Muscle of arm (tissue), 12 donors: ENCODE data around the gene PLXNA4. TPM values are rescaled to one million over a fixed set of nuclear protein-coding genes. Genes with fewer than 3 reads are reported as not detected.

Source experiments
- DNase-seq: peaks from one replicate; pipeline ENCODE4 v3.0.0-alpha.2; 2013
- polyA plus RNA-seq, 12 donors: library from polyadenylated mRNA; unstranded; fragments of 120-200 nt; gene quantifications; one replicate each; pipeline ENCODE4 v1.2.1, GENCODE V29; 2013; ENCODE audit not compliant: insufficient read length in 12 of 12

Gene PLXNA4
- polyA plus RNA-seq, 12 donors: 1.8 to 8.4 (median 4.5) TPM; not detected in 1

DNA sequence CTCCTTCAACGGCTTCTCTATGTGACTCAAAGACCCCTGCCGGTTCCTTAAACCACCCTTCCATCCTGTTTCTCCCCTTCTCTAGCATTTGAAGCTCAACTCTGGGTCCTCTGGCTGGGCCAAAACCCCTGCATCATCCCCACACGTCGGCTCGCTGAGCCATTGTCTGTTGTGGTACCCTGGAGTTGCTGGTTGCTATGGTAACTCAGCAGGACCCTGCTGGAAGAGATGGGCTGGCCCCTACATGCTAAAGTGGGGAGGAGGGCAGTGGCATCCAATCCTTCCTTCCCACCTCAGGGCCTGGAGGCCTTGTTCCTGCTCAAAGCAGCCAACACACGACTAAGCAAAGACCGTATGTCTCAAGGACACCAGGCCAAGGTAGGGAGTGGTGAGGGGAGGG is 452.5 kb downstream of the PLXNA4 start:
- DNase-seq: no peak

- DNase-seq: no peak
Observed at GRCh38 chr7:132122901-132123300, 453.4 kb downstream of the PLXNA4 start.

DNA sequence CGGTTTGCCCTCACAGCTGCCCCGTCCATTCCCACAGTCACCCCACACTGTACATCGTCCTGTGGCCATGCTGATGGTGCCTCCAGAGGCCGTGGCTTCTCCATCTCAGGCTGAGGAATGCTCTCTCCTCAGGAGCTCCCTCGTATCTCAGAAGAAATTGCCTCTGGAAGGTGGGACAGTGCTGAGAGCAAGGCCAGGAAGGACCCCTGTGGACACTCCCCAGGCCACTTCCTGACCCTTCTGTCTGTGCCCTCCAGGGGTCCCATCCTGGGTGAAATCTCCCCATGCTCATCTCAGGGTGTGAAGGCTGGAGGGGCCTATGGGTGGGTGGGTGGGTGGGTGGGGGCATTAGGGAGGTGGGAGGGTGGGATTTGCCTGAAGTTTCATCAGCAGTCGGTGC is 454.3 kb downstream of the PLXNA4 start:
- no peak for DNase-seq

DNA sequence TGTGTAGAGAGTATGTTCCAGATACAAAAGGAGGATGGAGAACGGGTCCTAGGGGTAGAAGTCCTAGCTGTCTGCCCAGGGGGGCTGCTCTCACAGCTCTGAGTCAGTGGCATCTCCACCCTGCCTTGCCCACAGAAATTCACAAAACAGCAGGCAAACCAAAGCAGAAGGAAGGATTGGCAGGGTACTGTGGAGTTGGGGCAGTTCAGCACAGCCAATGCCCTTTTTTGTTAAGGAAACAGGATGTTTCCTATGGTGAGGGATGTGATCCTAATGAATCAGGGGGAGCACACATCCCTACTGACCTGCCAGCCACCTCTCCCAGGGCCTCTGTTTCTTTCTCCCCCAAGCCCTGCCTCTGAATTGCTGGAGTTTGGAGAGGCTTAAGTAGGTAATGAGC is 457.6 kb downstream of the PLXNA4 start:
- DNase-seq: no peak

DNA sequence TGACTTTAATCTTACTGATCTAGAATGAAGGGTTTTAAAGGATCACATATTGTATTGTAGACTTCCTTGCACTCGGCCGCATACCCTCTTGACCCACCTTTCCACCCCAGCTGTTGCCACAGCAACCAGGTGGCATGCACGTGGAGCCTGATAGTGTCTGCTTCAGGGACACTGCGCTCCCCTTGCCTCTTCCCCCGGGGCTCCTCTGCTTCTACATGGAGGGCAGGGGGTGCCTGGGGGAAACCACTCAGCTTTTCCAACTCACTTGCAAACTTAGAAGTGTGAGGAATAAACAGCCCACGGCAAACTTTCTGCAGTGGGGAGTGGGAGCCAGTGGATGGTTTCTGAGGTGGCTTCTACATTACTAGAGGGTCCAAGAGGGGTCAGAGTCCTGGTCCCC is 458.6 kb downstream of the PLXNA4 start:
- DNase-seq: no peak

DNA sequence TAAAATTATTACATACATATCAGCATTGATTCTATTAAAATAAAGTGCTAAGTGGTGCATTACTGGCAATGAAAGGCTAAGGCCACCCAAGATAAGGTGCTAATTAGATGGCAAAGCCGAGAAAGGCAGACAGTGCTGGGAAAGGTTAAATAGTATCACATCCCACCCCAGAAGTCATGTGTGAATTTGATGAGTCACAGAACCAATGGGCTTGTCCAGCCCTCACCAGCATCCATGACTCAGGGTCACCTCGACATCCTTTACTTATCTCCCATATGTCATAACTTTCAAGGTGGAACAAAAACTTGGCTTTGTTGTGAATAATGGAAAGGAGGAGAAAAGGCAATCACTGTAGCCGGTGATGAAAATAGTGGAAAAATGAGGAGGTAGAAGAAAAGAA is 459.1 kb downstream of the PLXNA4 start:
- DNase-seq: no peak

GRCh38 chr7:132116369-132116768 is 459.9 kb downstream of the PLXNA4 start:
- no peak for DNase-seq

DNA sequence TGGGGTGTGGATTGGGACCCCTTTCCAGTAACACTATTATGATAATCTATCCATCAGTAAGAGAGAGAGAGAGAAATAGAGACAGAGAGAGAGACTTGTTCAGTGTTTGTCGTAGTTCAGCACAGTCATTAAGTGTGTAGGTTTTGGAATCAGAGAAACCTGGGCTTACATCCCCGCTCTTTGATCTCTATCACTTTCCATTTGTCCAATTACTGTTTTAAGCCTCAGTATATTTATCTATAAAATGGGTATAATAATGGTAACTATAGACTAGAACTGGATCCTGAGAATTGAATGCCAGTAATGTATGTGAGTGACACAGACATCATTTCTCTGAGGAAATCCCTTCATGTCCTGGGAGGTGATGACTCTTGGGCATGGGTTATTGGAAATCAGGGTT is 460.5 kb downstream of the PLXNA4 start:
- DNase-seq: no peak

- no peak for DNase-seq
Observed at GRCh38 chr7:132115028-132115427, 461.2 kb downstream of the PLXNA4 start.

DNA sequence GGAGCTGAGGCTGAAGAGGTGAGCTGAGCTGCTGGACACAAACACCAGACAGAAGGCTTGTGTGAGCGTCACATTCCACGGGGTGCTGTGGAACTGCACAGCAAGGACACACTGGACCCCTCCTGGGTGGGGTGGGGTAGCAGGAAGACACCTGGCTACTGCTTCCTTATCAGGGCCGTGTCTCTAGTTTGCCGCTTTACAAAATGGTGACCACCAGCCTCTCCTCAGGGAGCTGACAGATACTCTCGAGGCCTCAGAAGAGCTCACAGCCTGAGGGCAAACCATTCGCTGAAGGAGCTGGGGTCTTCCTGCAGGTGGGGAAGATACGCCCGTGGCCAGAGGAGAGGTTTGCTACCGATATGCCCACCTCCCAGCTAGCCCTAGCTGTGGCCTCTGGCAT is 461.9 kb downstream of the PLXNA4 start:
- DNase-seq: no peak

- no peak for DNase-seq
Observed at GRCh38 chr7:132113536-132114371, 462.5 kb downstream of the PLXNA4 start.

DNA sequence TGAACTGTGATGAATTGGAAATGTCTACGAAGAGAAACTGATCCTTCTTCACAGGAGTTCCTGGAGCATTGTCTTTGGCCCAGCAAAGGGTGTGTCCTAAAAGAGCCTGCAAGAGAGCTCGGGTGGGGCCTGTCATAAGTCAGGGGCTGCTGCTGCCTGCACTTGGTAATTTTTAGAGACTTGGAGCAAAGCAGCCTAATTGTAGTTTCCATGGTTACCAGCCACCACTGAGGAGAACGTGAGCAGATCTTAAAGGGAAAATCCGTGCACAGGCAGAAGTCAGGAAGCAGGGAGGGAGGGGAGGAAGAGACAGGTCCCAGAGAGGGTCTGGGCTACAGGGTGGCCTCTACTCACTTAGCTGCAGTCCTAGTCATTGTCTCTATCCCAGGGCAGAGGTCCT is 463.6 kb downstream of the PLXNA4 start:
- DNase-seq: no peak

GRCh38 chr7:132112106-132112505 is 464.2 kb downstream of the PLXNA4 start:
- no peak for DNase-seq

- DNase-seq: no peak
Observed at GRCh38 chr7:132110692-132111091, 465.6 kb downstream of the PLXNA4 start.

DNA sequence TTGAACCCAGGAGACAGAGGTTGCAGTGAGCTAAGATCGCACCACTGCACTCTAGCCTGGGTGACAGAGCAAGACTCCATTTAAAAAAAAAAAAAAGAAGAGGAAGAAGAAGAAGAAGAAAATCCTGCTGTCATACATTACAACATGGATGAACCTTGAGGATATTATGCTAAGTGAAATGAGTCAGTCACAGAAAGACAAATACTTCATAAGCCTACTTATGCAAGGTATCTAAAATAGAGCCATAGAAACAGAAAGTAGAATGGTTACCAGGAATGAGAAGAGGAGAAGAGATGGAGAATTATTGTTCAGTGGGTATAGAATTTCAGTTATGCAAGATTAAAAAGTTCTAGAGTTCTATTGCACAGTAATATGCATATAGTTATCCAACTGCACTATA is 466.5 kb downstream of the PLXNA4 start:
- DNase-seq: no peak

DNA sequence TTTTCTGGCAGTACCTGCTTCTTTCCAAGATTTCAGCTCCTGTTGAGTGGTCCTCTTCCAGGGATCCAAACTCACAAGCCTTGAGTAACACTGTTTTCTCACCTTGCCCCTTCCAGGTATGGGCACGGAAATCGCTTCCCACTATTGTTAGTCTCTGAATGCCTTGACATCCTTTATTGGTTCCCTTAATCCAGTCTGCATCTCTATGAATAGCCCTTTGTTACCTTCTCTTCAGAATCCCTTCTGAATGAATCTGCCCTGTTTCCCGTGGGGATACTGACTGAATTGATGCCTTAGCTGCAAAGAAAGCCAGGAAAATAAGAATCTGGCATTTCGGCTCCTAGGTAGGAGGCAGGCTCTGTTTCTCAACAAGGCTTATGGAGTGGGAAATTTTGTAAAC is 467.7 kb downstream of the PLXNA4 start:
- DNase-seq: no peak

DNA sequence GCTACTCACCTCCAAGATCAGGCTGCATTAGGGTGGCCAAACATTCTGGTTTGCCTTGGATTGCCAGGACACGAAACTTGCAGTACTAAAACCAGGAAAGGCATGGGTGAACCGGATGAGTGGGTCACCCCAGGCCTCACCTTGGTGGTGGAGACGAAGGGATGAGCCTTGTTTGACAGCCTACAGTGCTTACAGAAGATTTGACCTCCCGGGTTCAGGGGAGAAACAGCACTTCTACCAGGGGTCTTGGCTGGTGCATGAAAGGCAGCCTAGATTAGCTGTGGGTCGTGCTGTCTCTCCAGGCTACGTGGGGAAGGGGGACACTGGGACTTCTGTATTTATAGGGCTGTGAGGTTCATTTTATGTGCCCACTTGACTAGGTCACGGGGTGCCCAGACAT is 469.8 kb downstream of the PLXNA4 start:
- DNase-seq: no peak

- DNase-seq: no peak
Observed at GRCh38 chr7:132105096-132105495, 471.2 kb downstream of the PLXNA4 start.

DNA sequence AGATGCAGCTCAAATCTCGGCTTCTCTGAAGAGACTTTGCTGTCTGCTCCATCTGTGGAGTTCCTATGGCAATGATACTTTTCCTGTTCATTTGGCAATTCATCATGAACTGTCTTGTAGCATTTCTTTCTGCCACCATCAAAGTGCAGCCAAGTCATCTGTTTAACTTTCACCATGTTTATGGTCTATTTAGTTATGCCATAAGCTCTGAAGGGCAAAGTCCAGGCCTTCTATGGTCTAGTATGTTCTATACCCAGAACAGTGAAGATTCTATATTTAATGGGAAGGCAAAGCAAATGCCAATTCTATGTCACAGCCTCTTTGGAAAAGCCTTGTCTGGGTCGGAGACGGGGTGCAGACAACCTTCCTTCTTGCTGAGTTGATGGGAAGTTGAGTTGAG is 472.6 kb downstream of the PLXNA4 start:
- no peak for DNase-seq

- DNase-seq: no peak
Observed at GRCh38 chr7:132102942-132103341, 473.3 kb downstream of the PLXNA4 start.

DNA sequence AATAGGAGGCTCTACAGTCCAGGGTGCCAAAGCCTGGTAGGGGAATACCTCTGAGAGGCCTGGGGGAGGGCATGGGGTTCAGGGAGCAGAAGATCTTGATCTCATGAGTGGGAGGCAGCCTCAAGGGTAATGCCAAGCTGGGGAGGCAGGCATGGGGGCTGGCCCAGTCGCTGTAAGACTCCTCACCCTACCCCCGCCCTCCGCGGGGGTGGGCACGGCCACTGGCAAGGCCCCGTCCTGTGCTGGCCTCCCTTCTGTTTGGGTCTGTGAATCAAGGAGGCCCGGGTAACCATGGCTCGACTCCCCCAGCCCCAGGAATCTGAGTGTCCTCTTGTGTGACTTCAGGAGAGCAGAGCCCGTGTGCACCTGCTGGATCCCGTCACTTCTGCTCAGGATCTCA is 473.9 kb downstream of the PLXNA4 start:
- no peak for DNase-seq

DNA sequence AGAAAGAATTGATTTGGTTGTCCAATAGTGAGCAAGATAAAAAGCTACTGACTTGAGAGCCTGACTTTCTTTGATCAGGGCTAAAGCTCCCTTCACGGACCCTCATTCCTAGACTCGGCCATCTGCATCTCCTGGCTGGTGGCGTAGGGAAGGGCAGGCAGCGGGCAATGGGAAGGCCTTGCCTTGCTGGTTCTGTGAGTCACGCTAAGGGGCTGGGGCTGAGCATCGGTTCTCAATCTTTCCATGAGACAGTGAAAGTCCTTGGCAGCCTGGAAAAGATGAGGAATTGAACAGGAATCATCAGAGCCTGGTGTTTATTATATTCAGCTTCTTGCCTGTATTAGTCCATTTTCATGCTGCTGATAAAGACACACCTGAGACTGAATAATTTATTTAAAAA is 475.3 kb downstream of the PLXNA4 start:
- DNase-seq: no peak

DNA sequence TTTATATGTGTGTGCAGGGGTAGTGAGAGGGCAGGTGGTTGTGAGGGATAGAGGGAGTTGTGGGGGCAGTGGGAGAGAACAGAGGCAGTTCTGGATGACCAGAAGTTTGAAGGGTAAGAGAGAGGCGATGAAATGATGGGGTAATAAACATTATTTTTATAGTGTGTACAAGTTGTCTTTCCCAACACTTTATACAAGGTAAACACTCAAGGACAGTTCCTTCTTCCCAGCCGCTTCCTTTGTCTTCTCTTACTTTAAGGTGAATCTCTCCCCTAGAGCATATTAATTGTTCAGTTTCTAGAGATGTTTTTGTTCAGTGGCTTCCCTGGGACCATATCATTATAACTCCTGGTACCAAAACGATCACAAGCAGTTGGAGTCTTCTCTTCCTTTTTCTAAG is 475.8 kb downstream of the PLXNA4 start:
- DNase-seq: no peak

DNA sequence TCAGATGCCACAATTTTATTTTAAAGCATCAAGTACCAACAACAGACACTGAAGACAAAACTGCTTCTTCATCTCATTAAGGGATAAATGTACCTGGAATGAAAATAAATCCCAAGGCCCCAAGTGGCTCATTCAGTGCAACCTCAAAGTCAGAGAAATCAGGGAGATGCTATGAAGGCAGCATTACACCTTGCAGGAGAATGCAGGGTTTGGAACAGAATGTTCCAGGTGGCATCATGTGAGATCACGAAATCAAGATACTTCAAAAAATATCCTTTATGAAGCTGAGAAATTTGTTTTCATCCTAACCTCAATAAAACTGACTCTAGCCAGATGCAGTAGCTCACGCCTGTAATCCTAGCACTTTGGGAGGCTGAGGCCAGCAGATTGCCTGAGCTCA is 477.1 kb downstream of the PLXNA4 start:
- no peak for DNase-seq
